MCF 10A (cell line): Measurements from ENCODE around the gene BCHE. TPM values are rescaled to one million over a fixed set of nuclear protein-coding genes. Genes with fewer than 3 reads are reported as not detected.
"Not testable (repeated sequence)": the region's sequence is repeated elsewhere in the genome, so short reads cannot be mapped to it uniquely, and the experiment has no call there.

Source experiments
- BruUV-seq: library from RNA; stranded (reverse); fragments of 400-500 nt; replicated peaks from 2 replicates; lab custom pipeline; 2021; lab: Mats Ljungman, UMichigan
- CTCF ChIA-PET: fragments of 300-600 bp; sonication (Branson Sonifier 250); formaldehyde crosslinking; extraction: SDS; loops from one replicate; lab custom pipeline; 2021; ENCODE audit warnings: antibody characterized with exemption, inconsistent platforms; lab: Yijun Ruan, JAX
- POLR2A ChIA-PET: fragments of 300-600, 350-650 bp; sonication (Branson Sonifier 250); formaldehyde crosslinking; extraction: SDS; loops from one replicate; lab custom pipeline; 2020; ENCODE audit warnings: antibody characterized with exemption, inconsistent platforms; lab: Yijun Ruan, JAX
- DNase-seq: peaks from one replicate; pipeline ENCODE4 v3.0.0-alpha.2; 2018; ENCODE audit not compliant: unreplicated experiment
- H3K27ac Mint-ChIP-seq: one replicate; pipeline ENCODE4 v1.8.0; 2022; ENCODE audit warnings: mild to moderate bottlenecking, low read depth, mixed read lengths; ENCODE audit not compliant: unreplicated experiment
- H3K27me3 Mint-ChIP-seq: one replicate; pipeline ENCODE4 v1.8.0; 2022; ENCODE audit warnings: mixed read lengths; ENCODE audit not compliant: insufficient read depth, unreplicated experiment
- H3K36me3 Mint-ChIP-seq: one replicate; pipeline ENCODE4 v1.8.0; 2022; ENCODE audit warnings: mild to moderate bottlenecking, moderate library complexity, mixed read lengths; ENCODE audit not compliant: insufficient read depth, unreplicated experiment
- H3K4me1 Mint-ChIP-seq: one replicate; pipeline ENCODE4 v1.8.0; 2022; ENCODE audit warnings: mixed read lengths; ENCODE audit not compliant: insufficient read depth, unreplicated experiment
- H3K4me3 Mint-ChIP-seq: one replicate; pipeline ENCODE4 v1.8.0; 2022; ENCODE audit warnings: mild to moderate bottlenecking, moderate library complexity, mixed read lengths; ENCODE audit not compliant: unreplicated experiment
- H3K9me3 Mint-ChIP-seq: one replicate; pipeline ENCODE4 v1.8.0; 2022; ENCODE audit warnings: mixed read lengths; ENCODE audit not compliant: unreplicated experiment
- CTCF ChIP-seq: fragments of 200-600 bp; IDR thresholded peaks from one replicate; pipeline ENCODE4 v1.8.0; 2022; ENCODE audit warnings: antibody characterized with exemption, mild to moderate bottlenecking; ENCODE audit not compliant: unreplicated experiment
- intact Hi-C: fragments of 100-400 bp; cut with micrococcal nuclease; formaldehyde crosslinking; loops from 2 replicates; pipeline ENCODE4 v1.14.1; 2022
- total RNA-seq: library from RNA; stranded (reverse); gene quantifications from 2 replicates; pipeline ENCODE4 v1.2.3, GENCODE V29; 2022

The BCHE gene
- total RNA-seq, 1 experiment from 2014 or later, result not detected

GRCh38 chr3:165816209-165816608 lies 21.0 kb downstream of the BCHE start:
- ChIA-PET CTCF (no interaction called here), POLR2A (no interaction called here)
- BruUV-seq, result no TSS peak
- peak overlapping the region; percentile 47 for H3K27ac Mint-ChIP-seq
- H3K9me3 Mint-ChIP-seq, result no peaks in the 10 kb centered on the region
- DNase-seq, result no peak
- no peak for TF ChIP-seq CTCF
- no peaks in the 10 kb centered on the region for H3K36me3 Mint-ChIP-seq
- no peak overlapping the region for H3K4me3 Mint-ChIP-seq
- peaks cover 16% of the 10 kb centered on the region for H3K4me1 Mint-ChIP-seq
- intact Hi-C loops, result no loop called here
- no peaks in the 10 kb centered on the region for H3K27me3 Mint-ChIP-seq

GRCh38 chr3:165815682-165816081 lies 21.5 kb downstream of the BCHE start:
- intact Hi-C loops, result no loop called here
- H3K36me3 Mint-ChIP-seq, result no peaks in the 10 kb centered on the region
- no peak for TF ChIP-seq CTCF
- no peak overlapping the region for H3K4me3 Mint-ChIP-seq
- H3K4me1 Mint-ChIP-seq, result peaks cover 16% of the 10 kb centered on the region
- H3K27ac Mint-ChIP-seq, result no peak overlapping the region
- POLR2A ChIA-PET, result no interaction called here
- no peaks in the 10 kb centered on the region for H3K27me3 Mint-ChIP-seq
- DNase-seq, result no peak
- H3K9me3 Mint-ChIP-seq, result no peaks in the 10 kb centered on the region
- BruUV-seq, result no TSS peak
- CTCF ChIA-PET, result interaction anchor here (0.9 kb wide), 1 partner anchor 13 kb away, joined by 4 read pairs; no protein-coding TSS in a partner anchor

- no peak for DNase-seq
- no TSS peak for BruUV-seq
- POLR2A ChIA-PET, result interaction anchor here (0.7 kb wide), 1 partner anchor 10 kb away, joined by 3 read pairs; no protein-coding TSS in a partner anchor
- TF ChIP-seq CTCF, result no peak
- no peaks in the 10 kb centered on the region for H3K27me3 Mint-ChIP-seq
- H3K4me3 Mint-ChIP-seq, result no peak overlapping the region
- no peak overlapping the region for H3K27ac Mint-ChIP-seq
- no peaks in the 10 kb centered on the region for H3K9me3 Mint-ChIP-seq
- no peaks in the 10 kb centered on the region for H3K36me3 Mint-ChIP-seq
- H3K4me1 Mint-ChIP-seq, result peaks cover 16% of the 10 kb centered on the region
- intact Hi-C loops, result no loop called here
- CTCF ChIA-PET, result interaction anchor here (0.5 to 0.6 kb wide), 2 partner anchors 515 to 881 kb away, joined by 3 read pairs; no protein-coding TSS in a partner anchor
Observed at GRCh38 chr3:165814380-165814779, 22.8 kb downstream of the BCHE start.

GRCh38 chr3:165807937-165808336 lies 29.3 kb downstream of the BCHE start:
- H3K4me1 Mint-ChIP-seq, H3K36me3 Mint-ChIP-seq, H3K9me3 Mint-ChIP-seq, H3K27me3 Mint-ChIP-seq, POLR2A ChIA-PET, DNase-seq, H3K27ac Mint-ChIP-seq, intact Hi-C loops, BruUV-seq, H3K4me3 Mint-ChIP-seq: not testable (repeated sequence)
- CTCF ChIA-PET, result interaction anchor here (0.6 kb wide), 1 partner anchor 1325 kb away, joined by 3 read pairs; no protein-coding TSS in a partner anchor
